Hepatocyte (in vitro differentiated cells): ENCODE data around the gene PSMB3.

Experiments
- CTCF ChIP-seq: fragments of 200-600 bp; sonication (generic); IDR thresholded peaks from 2 replicates; pipeline ENCODE4 v1.5.1; 2016; ENCODE audit warnings: antibody characterized with exemption, mild to moderate bottlenecking; ENCODE audit not compliant: poor library complexity
- EZH2 ChIP-seq: fragments of 200-600 bp; sonication (generic); IDR thresholded peaks from 2 replicates; pipeline ENCODE4 v1.6.1; 2016; ENCODE audit warnings: antibody characterized with exemption, mild to moderate bottlenecking, borderline replicate concordance

GRCh38 chr17:38707678-38708351 lies 44.7 kb upstream of the PSMB3 start:
- TF ChIP-seq CTCF (no peak), EZH2 (no peak)
